PC-9 (cell line): ENCODE measurements around the gene CRYBB1. TPM values are rescaled to one million over a fixed set of nuclear protein-coding genes. Genes with fewer than 3 reads are reported as not detected.

ENCODE experiments used
- BruUV-seq: library from RNA; stranded (reverse); fragments of 400-500 nt; replicated peaks from 2 replicates; lab custom pipeline; 2021; lab: Mats Ljungman, UMichigan
- CTCF ChIA-PET: fragments of 300-600 bp; sonication (Branson Sonifier 250); formaldehyde crosslinking; loops from one replicate; lab custom pipeline; 2022; ENCODE audit warnings: antibody characterized with exemption; lab: Charles Lee
- POLR2A ChIA-PET: fragments of 300-600 bp; sonication (Branson Sonifier 250); formaldehyde crosslinking; loops from one replicate; lab custom pipeline; 2022; ENCODE audit warnings: antibody characterized with exemption; ENCODE audit not compliant: unreplicated experiment; lab: Charles Lee
- DNase-seq, 2 experiments: peaks; one replicate each; pipeline versions ENCODE4 v3.0.0 to v3.0.0-alpha.2; 2015 to 2022; ENCODE audit warnings: mixed read lengths in 1 of 2
- H2AFZ ChIP-seq: fragments of 200-600 bp; sonication (generic); 2 replicates; pipeline ENCODE4 v1.8.1; 2017; ENCODE audit warnings: antibody characterized with exemption
- H3F3A ChIP-seq: fragments of 200-600 bp; sonication (generic); 2 replicates; pipeline ENCODE4 v1.8.1; 2017; ENCODE audit warnings: antibody characterized with exemption, mild to moderate bottlenecking, low read depth; ENCODE audit not compliant: insufficient read depth
- H3K27ac ChIP-seq: fragments of 200-600 bp; sonication (generic); 2 replicates; pipeline ENCODE4 v1.6.1; 2016; ENCODE audit warnings: mixed run types
- H3K27me3 ChIP-seq: fragments of 200-600 bp; sonication (generic); 2 replicates; pipeline ENCODE4 v1.6.1; 2016; ENCODE audit warnings: low read depth, mixed run types; ENCODE audit not compliant: insufficient read depth
- H3K36me3 ChIP-seq: fragments of 200-600 bp; sonication (generic); 2 replicates; pipeline ENCODE4 v1.6.1; 2016; ENCODE audit warnings: low read depth, mixed run types
- H3K4me1 ChIP-seq: fragments of 200-600 bp; sonication (generic); replicated peaks from 2 replicates; pipeline ENCODE4 v1.6.1; 2016; ENCODE audit warnings: mixed run types; ENCODE audit not compliant: insufficient read depth
- H3K4me2 ChIP-seq: fragments of 200-600 bp; sonication (generic); 2 replicates; pipeline ENCODE4 v1.6.1; 2017; ENCODE audit warnings: mixed run types
- H3K4me3 ChIP-seq: fragments of 200-600 bp; sonication (generic); 2 replicates; pipeline ENCODE4 v1.6.1; 2016; ENCODE audit warnings: mixed run types
- H3K79me2 ChIP-seq: fragments of 200-600 bp; sonication (generic); 2 replicates; pipeline ENCODE4 v1.6.1; 2017; ENCODE audit warnings: low read depth, mixed run types
- H3K9me2 ChIP-seq: fragments of 200-600 bp; sonication (generic); 2 replicates; pipeline ENCODE4 v1.8.1; 2017; ENCODE audit warnings: mild to moderate bottlenecking; ENCODE audit not compliant: insufficient read depth
- H3K9me3 ChIP-seq: fragments of 200-600 bp; sonication (generic); 2 replicates; pipeline ENCODE4 v1.8.1; 2016; ENCODE audit warnings: low read depth; ENCODE audit not compliant: insufficient read depth
- H4K20me1 ChIP-seq: fragments of 200-600 bp; sonication (generic); 2 replicates; pipeline ENCODE4 v1.8.1; 2017; ENCODE audit not compliant: insufficient read depth
- CTCF ChIP-seq: fragments of 200-600 bp; sonication (generic); conservative IDR thresholded peaks from 2 replicates; pipeline ENCODE4 v1.6.1; 2017; ENCODE audit warnings: mixed run types, antibody characterized with exemption, mild to moderate bottlenecking, moderate library complexity
- EZH2 ChIP-seq: fragments of 200-600 bp; sonication (generic); IDR thresholded peaks from 2 replicates; pipeline ENCODE4 v1.8.0; 2017; ENCODE audit warnings: antibody characterized with exemption, low read depth
- intact Hi-C: fragments of 100-400 bp; cut with micrococcal nuclease; formaldehyde crosslinking; loops from one replicate; pipeline ENCODE4 v1.10.0; 2022; ENCODE audit not compliant: unreplicated experiment
- total RNA-seq: library from RNA; stranded (reverse); gene quantifications from 2 replicates; pipeline ENCODE4 v1.2.3, GENCODE V29; 2021

Gene CRYBB1
- total RNA-seq, 1 experiment from 2014 or later: not detected

GRCh38 chr22:26631282-26631681 lies 13.5 kb upstream of the CRYBB1 start:
- no peak for DNase-seq
- no peak overlapping the region for H3K4me2 ChIP-seq
- peaks cover 24% of the 10 kb centered on the region; the same call in 1 of the 2 replicates for H3K27me3 ChIP-seq
- H3K4me1 ChIP-seq: no peaks in the 10 kb centered on the region
- no peaks in the 10 kb centered on the region for H3K9me3 ChIP-seq
- no peak overlapping the region for H3K4me3 ChIP-seq
- BruUV-seq: no TSS peak
- intact Hi-C loops: no loop called here
- no peaks in the 10 kb centered on the region for H3K36me3 ChIP-seq
- POLR2A ChIA-PET: no interaction called here
- 0 out of 2 replicates have a peak, but pooled peaks cover 4% of the 10 kb centered on the region for H3K9me2 ChIP-seq
- no peak overlapping the region for H3K27ac ChIP-seq
- H3F3A ChIP-seq: no peaks in the 10 kb centered on the region
- H2AFZ ChIP-seq: no peak overlapping the region
- TF ChIP-seq CTCF (no peak), EZH2 (no peak)
- no peaks in the 10 kb centered on the region for H3K79me2 ChIP-seq
- CTCF ChIA-PET: no interaction called here
- no peaks in the 10 kb centered on the region for H4K20me1 ChIP-seq

- CTCF ChIA-PET: no interaction called here
These were observed 12.3 kb upstream of the CRYBB1 start for GRCh38 chr22:26629988-26630761.

DNA sequence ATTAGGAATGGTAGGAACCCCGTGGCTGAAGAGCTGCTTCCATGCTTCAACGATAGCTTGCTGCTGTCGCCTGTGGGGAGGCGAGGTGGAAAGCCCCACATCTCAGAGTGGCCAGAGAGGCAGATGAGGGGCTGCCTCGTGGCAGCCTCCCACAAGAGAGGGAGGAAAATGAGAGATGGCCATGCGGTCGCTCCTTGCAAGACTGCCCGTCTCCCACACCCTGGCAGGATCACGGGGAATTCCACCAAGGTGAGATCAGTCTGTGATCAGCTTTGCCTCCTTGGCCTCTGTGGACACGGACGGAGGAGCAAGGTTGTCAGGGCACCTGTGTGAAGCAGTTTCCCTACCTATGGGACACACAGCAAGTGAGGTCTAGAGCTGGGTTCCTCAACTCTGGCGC lies 7.0 kb upstream of the CRYBB1 start:
- Histone ChIP-seq H3K27ac (no peak overlapping the region), H3K4me2 (no peak overlapping the region), H3K4me3 (no peak overlapping the region), H3K79me2 (no peaks in the 10 kb centered on the region), H3K9me3 (no peaks in the 10 kb centered on the region), H3K36me3 (no peaks in the 10 kb centered on the region), H3K4me1 (no peaks in the 10 kb centered on the region), H3F3A (no peaks in the 10 kb centered on the region), H2AFZ (no peak overlapping the region), H3K27me3 (peaks cover 34% of the 10 kb centered on the region; the same call in 1 of the 2 replicates), H4K20me1 (no peaks in the 10 kb centered on the region), H3K9me2 (no peaks in the 10 kb centered on the region)
- intact Hi-C loops: no loop called here
- CTCF ChIA-PET: no interaction called here
- no peak for DNase-seq
- POLR2A ChIA-PET: no interaction called here
- BruUV-seq: no TSS peak
- TF ChIP-seq CTCF: no peak
- TF ChIP-seq EZH2: no peak

More at GRCh38 chr22:26629988-26630761, 12.3 kb upstream of the CRYBB1 start:
- H3F3A ChIP-seq: no peaks in the 10 kb centered on the region
- intact Hi-C loops: no loop called here
- TF ChIP-seq CTCF (no peak), EZH2 (no peak)
- no peak overlapping the region for H3K4me3 ChIP-seq
- H3K4me1 ChIP-seq: no peaks in the 10 kb centered on the region
- no TSS peak for BruUV-seq
- 0 out of 2 replicates have a peak, but pooled peaks cover 4% of the 10 kb centered on the region for H3K9me2 ChIP-seq
- no peaks in the 10 kb centered on the region for H3K79me2 ChIP-seq
- DNase-seq: no peak
- H3K27ac ChIP-seq: no peak overlapping the region
- no peak overlapping the region for H3K4me2 ChIP-seq
- peaks cover 19% of the 10 kb centered on the region; the same call in 1 of the 2 replicates for H3K27me3 ChIP-seq
- POLR2A ChIA-PET: no interaction called here
- H4K20me1 ChIP-seq: no peaks in the 10 kb centered on the region
- no peaks in the 10 kb centered on the region for H3K9me3 ChIP-seq
- H2AFZ ChIP-seq: no peak overlapping the region
- no peaks in the 10 kb centered on the region for H3K36me3 ChIP-seq
